GM10847 (cell line): ENCODE measurements around the gene GNAZ.

Experiments
- POLR2A ChIP-seq: IDR thresholded peaks from 2 replicates; pipeline ENCODE4 v1.6.1; 2011; ENCODE audit not compliant: insufficient read length; ENCODE audit errors: extremely low read depth

The GNAZ gene

GRCh38 chr22:23161029-23161428, 90.7 kb downstream of the GNAZ start:
- no peak for TF ChIP-seq POLR2A

GRCh38 chr22:23161574-23161973, 91.3 kb downstream of the GNAZ start:
- no peak for TF ChIP-seq POLR2A

- no peak for TF ChIP-seq POLR2A
These were observed 93.3 kb downstream of the GNAZ start for GRCh38 chr22:23163665-23164064.

GRCh38 chr22:23164091-23164490, 93.8 kb downstream of the GNAZ start:
- no peak for TF ChIP-seq POLR2A

- no peak for TF ChIP-seq POLR2A
These were observed 95.9 kb downstream of the GNAZ start for GRCh38 chr22:23166042-23166831.

GRCh38 chr22:23166841-23167616, 96.7 kb downstream of the GNAZ start:
- TF ChIP-seq POLR2A = no peak

- no peak for TF ChIP-seq POLR2A
These were observed 98.2 kb downstream of the GNAZ start for GRCh38 chr22:23168391-23169042.

GRCh38 chr22:23169043-23169406, 98.7 kb downstream of the GNAZ start:
- no peak for TF ChIP-seq POLR2A
